NCI-H2227 (cell line): Measurements from ENCODE around the gene PVRIG.
"Not testable (repeated sequence)": the region's sequence is repeated elsewhere in the genome, so short reads cannot be mapped to it uniquely, and the experiment has no call there.

ENCODE experiments used
- DNase-seq: peaks from one replicate; lab custom pipeline; 2025; ENCODE audit not compliant: unreplicated experiment; lab: John Stamatoyannopoulos, UW

Gene PVRIG

GRCh38 chr7:100192969-100193368, 26.8 kb upstream of the PVRIG start:
- no peak for DNase-seq

GRCh38 chr7:100195222-100195621, 24.5 kb upstream of the PVRIG start:
- no peak for DNase-seq

- not testable (repeated sequence) for DNase-seq
Measured at GRCh38 chr7:100195901-100196322, 23.8 kb upstream of the PVRIG start.

- no peak for DNase-seq
Measured at GRCh38 chr7:100198266-100198665, 21.5 kb upstream of the PVRIG start.

- DNase-seq, result no peak
Measured at GRCh38 chr7:100200693-100201092, 19.1 kb upstream of the PVRIG start.

- DNase-seq, result no peak
Measured at GRCh38 chr7:100204454-100204853, 15.3 kb upstream of the PVRIG start.

GRCh38 chr7:100208911-100209408, 10.8 kb upstream of the PVRIG start:
- no peak for DNase-seq

- no peak for DNase-seq
Measured at GRCh38 chr7:100209493-100209892, 10.3 kb upstream of the PVRIG start.

GRCh38 chr7:100210805-100211204, 8.9 kb upstream of the PVRIG start:
- DNase-seq, result no peak

- DNase-seq, result no peak
Measured at GRCh38 chr7:100211342-100211780, 8.4 kb upstream of the PVRIG start.

GRCh38 chr7:100212631-100213286, 7.0 kb upstream of the PVRIG start:
- no peak for DNase-seq

GRCh38 chr7:100213672-100214071, 6.1 kb upstream of the PVRIG start:
- no peak for DNase-seq

GRCh38 chr7:100214356-100214755, 5.4 kb upstream of the PVRIG start:
- DNase-seq, result not testable (repeated sequence)

GRCh38 chr7:100215895-100216294, 3.9 kb upstream of the PVRIG start:
- DNase-seq, result no peak

GRCh38 chr7:100217934-100218333, 1.8 kb upstream of the PVRIG start:
- DNase-seq, result peak; percentile 84

- DNase-seq, result no peak
Measured at GRCh38 chr7:100219271-100219737, 445 bp upstream of the PVRIG start.

- no peak for DNase-seq
Measured at GRCh38 chr7:100220586-100221230, 959 bp downstream of the PVRIG start.

GRCh38 chr7:100221231-100221718, 1.5 kb downstream of the PVRIG start:
- no peak for DNase-seq

- no peak for DNase-seq
Measured at GRCh38 chr7:100221767-100222444, 2.2 kb downstream of the PVRIG start.

GRCh38 chr7:100222445-100223132, 2.8 kb downstream of the PVRIG start:
- DNase-seq, result no peak

GRCh38 chr7:100223376-100223927, 3.7 kb downstream of the PVRIG start:
- DNase-seq, result not testable (repeated sequence)
